ENCODE data around the gene HIRIP3.

The HIRIP3 gene

DNA sequence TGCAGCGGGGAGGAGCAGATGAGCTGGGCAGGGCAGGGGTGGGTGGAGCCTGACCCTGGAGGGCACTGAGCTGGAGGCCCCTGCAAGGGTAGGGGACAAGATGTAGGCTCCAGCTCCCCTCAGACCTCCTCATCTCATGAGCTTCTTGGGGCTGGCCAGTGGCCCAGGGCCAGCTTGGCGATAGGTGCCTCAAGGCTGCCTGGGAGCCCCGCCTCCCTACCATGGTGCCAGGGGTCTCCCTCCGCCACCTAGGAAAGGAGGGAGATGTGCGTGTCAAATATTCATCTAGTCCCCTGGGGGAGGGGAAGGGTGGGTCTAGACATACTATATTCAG, 3.9 kb downstream of the HIRIP3 start:
- TF ChIP-seq, protein P1, sequence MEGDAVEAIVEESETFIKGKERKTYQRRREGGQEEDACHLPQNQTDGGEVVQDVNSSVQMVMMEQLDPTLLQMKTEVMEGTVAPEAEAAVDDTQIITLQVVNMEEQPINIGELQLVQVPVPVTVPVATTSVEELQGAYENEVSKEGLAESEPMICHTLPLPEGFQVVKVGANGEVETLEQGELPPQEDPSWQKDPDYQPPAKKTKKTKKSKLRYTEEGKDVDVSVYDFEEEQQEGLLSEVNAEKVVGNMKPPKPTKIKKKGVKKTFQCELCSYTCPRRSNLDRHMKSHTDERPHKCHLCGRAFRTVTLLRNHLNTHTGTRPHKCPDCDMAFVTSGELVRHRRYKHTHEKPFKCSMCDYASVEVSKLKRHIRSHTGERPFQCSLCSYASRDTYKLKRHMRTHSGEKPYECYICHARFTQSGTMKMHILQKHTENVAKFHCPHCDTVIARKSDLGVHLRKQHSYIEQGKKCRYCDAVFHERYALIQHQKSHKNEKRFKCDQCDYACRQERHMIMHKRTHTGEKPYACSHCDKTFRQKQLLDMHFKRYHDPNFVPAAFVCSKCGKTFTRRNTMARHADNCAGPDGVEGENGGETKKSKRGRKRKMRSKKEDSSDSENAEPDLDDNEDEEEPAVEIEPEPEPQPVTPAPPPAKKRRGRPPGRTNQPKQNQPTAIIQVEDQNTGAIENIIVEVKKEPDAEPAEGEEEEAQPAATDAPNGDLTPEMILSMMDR (IDR thresholded peaks at IDR 0.05; ENCODE audit: control insufficient read depth, insufficient read depth, low read depth, low read length, missing control alignments), result no peak
- no peak for DNase-seq (ENCODE audit: low read depth)

DNA sequence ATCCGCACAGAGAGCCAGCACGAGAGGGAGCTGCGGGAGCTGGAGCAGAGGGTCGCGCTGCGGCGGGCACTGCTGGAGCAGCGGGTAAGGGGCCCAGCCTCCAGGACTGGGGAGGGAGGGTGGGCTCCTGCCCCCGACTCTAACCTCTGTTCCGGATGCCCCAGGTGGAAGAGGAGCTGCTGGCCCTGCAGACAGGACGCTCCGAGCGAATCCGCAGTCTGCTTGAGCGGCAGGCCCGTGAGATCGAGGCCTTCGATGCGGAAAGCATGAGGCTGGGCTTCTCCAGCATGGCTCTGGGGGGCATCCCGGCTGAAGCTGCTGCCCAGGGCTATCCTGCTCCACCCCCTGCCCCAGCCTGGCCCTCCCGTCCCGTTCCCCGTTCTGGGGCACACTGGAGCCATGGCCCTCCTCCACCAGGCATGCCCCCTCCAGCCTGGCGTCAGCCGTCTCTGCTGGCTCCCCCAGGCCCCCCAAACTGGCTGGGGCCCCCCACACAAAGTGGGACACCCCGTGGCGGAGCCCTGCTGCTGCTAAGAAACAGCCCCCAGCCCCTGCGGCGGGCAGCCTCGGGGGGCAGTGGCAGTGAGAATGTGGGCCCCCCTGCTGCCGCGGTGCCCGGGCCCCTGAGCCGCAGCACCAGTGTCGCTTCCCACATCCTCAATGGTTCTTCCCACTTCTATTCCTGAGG, 4.4 kb downstream of the HIRIP3 start:
- TF ChIP-seq, protein P1 (IDR thresholded peaks at IDR 0.05; ENCODE audit: control insufficient read depth, insufficient read depth, low read depth, low read length, missing control alignments), result no peak
- no peak overlapping the region for H3K4me3 ChIP-seq (ENCODE audit: control insufficient read depth, low read depth, low read length)
- no peak for DNase-seq (ENCODE audit: low read depth)

More for the DNA sequence above, 3.9 kb downstream of the HIRIP3 start:
- no peak overlapping the region for H3K4me3 ChIP-seq (ENCODE audit: control insufficient read depth, low read depth, low read length)

DNA sequence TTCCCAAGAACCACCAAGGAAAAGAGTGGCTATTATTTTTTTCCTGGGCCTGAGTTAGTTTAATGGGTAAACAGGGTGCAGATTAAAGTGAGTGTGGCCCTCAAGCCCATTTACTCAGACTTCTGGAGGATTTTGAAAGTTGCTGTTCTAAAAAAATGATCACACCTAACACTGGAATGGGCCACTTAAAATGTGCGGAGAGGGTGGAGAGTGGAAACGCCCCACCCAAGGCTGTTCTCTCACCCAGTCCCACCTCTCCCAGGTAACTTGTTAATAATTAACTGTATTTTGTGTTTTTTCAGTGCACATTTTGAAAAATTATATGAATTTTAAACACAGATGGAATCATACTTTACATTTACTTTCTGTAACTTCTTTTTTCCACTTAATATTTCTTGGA, 5.4 kb downstream of the HIRIP3 start:
- DNase-seq (ENCODE audit: low read depth), result no peak
- TF ChIP-seq, protein P1 (IDR thresholded peaks at IDR 0.05; ENCODE audit: control insufficient read depth, insufficient read depth, low read depth, low read length, missing control alignments), result no peak
- no peak overlapping the region for H3K4me3 ChIP-seq (ENCODE audit: control insufficient read depth, low read depth, low read length)

DNA sequence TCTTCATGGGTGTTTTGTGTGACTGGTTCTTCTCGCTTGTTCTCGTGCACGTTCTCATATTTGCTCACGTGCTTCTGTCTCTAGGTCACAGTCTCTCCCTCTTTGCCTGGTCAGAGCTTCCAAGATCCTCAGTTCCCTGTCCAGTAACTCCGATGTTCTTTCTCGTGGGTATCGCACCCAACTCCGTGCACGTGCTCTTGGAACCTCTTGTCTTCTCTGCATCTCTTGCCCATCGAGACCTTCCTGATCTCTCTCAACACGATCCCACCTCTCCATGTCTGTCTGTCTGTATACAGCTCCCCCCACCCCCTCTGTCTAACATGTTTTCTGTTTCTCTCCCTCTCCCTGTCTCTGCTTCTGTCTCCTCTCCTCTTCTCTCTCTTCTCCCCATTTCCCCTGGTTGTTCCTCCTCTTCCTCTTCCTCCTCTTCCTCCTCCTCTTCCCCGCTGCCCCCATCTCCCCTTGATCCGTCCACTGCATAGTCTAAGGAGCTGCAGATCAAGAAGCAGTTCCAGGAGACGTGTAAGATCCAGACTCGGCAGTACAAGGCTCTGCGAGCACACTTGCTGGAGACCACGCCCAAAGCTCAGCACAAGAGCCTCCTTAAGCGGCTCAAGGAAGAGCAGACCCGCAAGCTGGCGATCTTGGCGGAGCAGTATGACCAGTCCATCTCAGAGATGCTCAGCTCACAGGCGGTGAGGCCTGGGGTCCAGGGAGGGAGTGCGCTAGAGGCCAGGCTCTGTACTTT, 6.1 kb downstream of the HIRIP3 start:
- H3K4me3 ChIP-seq (ENCODE audit: control insufficient read depth, low read depth, low read length), result no peak overlapping the region
- DNase-seq (ENCODE audit: low read depth), result no peak
- TF ChIP-seq, protein P1 (IDR thresholded peaks at IDR 0.05; ENCODE audit: control insufficient read depth, insufficient read depth, low read depth, low read length, missing control alignments), result no peak

DNA sequence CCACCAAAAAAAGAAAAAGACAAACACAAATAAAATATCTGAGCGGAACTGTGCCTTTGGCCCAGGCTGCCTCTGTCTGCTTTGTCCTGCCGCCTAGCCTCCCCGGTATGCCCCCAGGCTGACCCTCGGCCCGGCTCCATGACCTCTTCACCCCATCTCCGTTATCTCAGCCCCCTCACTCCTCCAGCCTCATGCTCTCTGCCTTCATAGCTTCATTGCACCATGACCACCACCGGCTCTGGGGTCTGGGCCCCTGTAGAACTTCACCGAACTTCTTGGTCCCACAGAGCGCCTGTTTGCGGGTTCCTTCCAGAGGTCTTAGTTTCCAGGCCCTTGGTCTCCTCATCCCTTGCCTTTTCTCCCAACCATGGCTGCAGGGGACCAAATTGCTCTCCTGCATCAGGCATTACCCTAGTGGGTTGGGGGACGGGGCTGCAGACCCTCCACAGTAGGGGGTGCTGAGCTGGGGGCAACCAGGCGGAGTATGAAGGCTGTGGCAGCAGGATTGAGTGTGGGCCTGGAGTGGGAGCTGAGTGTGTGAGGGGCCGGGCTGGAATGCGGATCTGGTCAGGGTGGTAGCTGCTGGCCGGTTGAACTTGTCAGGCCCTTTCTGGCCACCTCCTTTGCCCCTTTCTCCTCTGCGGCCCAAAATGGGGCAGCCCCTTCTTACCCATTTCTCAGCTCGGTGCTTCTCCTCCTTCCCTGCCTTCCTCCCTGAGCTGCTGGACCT, 6.9 kb downstream of the HIRIP3 start:
- H3K4me3 ChIP-seq (ENCODE audit: control insufficient read depth, low read depth, low read length), result no peak overlapping the region
- no peak for DNase-seq (ENCODE audit: low read depth)
- TF ChIP-seq, protein P1 (IDR thresholded peaks at IDR 0.05; ENCODE audit: control insufficient read depth, insufficient read depth, low read depth, low read length, missing control alignments), result no peak

DNA sequence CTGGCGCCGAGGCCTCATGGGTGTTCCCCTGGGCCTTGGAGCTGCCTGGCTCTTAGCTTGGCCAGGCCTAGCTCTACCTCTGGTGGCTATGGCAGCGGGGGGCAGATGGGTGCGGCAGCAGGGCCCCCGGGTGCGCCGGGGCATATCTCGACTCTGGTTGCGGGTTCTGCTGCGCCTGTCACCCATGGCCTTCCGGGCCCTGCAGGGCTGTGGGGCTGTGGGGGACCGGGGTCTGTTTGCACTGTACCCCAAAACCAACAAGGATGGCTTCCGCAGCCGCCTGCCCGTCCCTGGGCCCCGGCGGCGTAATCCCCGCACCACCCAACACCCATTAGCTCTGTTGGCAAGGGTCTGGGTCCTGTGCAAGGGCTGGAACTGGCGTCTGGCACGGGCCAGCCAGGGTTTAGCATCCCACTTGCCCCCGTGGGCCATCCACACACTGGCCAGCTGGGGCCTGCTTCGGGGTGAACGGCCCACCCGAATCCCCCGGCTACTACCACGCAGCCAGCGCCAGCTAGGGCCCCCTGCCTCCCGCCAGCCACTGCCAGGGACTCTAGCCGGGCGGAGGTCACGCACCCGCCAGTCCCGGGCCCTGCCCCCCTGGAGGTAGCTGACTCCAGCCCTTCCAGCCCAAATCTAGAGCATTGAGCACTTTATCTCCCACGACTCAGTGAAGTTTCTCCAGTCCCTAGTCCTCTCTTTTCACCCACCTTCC, 7.9 kb downstream of the HIRIP3 start:
- no peak for DNase-seq (ENCODE audit: low read depth)
- H3K4me3 ChIP-seq (ENCODE audit: control insufficient read depth, low read depth, low read length), result no peak overlapping the region
- TF ChIP-seq, protein P1 (IDR thresholded peaks at IDR 0.05; ENCODE audit: control insufficient read depth, insufficient read depth, low read depth, low read length, missing control alignments), result no peak
